NB4 (cell line): ENCODE results near the gene CYP46A1.
A peak's percentile ranks its signal among the peaks of the same experiment; 100 is the strongest.
"Not testable (repeated sequence)": the region's sequence is repeated elsewhere in the genome, so short reads cannot be mapped to it uniquely, and the experiment has no call there.

Experiments used
- DNase-seq: peaks from one replicate; pipeline ENCODE4 v3.0.0; 2010; ENCODE audit warnings: low read depth
- H3K4me3 ChIP-seq: one replicate; pipeline ENCODE4 v1.5.1; 2011; ENCODE audit warnings: mild to moderate bottlenecking, low read depth, low read length, moderate library complexity
- MYC ChIP-seq: IDR thresholded peaks from 2 replicates; pipeline ENCODE4 v1.6.1; 2011; ENCODE audit warnings: low read depth, low read length
- POLR2A ChIP-seq: IDR thresholded peaks from 2 replicates; pipeline ENCODE4 v1.6.1; 2011; ENCODE audit warnings: mild to moderate bottlenecking; ENCODE audit not compliant: insufficient read length; ENCODE audit errors: extremely low read depth
- TF ChIP-seq, protein P1 (sequence below): IDR thresholded peaks from one replicate; pipeline ENCODE4 v1.5.1; 2012; ENCODE audit warnings: low read depth, low read length
- TF ChIP-seq, protein P2 (sequence below): IDR thresholded peaks from 2 replicates; pipeline ENCODE4 v1.6.1; 2011; ENCODE audit warnings: low read depth, low read length

CYP46A1 gene

DNA sequence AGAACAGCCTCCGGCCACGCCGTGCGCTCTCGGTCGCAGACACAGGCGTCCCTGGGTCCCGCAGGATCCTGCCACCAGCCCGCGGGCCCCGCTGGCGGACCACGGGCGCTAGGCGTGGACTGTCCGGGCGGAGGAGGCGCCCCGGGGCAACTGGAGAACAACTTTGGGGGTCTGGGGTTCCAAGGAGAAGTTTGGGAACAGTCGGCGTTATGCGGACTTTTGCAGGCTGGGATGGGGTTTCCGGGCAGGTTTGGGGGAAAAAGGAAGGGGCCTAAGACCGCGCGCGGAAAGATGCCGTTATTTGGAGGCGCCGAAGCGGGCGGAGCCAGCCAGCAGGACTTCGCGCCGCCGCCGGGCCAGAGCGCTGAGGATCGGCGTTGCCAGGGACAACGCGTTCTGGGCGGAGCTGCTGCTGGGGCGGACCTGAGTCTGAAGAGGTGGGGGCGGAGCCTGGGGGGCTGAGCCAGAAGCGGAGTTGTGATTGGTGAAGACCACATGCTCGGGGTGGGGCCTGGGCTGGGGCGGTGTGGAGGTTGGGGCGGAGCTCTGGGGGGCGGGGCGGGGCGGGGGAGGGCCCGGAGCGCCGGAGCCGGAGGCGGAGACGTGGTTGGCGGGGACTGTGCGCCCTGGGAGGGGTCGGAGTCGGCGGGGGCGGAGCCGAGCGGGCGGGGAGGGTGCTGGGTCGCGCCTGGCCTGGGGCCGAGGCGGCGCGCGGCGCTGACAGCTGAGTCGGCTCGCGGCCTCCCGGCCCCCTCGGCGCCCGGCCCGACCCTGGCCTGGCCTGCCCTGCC is at the start of gene CYP46A1:
TSS of gene CYP46A1 (plus strand) at position 680 of the 791 bp plus-strand sequence. CDS start 120 bp downstream, outside the sequence.
- TF ChIP-seq POLR2A = peak; percentile 62
- TF ChIP-seq, protein P1, sequence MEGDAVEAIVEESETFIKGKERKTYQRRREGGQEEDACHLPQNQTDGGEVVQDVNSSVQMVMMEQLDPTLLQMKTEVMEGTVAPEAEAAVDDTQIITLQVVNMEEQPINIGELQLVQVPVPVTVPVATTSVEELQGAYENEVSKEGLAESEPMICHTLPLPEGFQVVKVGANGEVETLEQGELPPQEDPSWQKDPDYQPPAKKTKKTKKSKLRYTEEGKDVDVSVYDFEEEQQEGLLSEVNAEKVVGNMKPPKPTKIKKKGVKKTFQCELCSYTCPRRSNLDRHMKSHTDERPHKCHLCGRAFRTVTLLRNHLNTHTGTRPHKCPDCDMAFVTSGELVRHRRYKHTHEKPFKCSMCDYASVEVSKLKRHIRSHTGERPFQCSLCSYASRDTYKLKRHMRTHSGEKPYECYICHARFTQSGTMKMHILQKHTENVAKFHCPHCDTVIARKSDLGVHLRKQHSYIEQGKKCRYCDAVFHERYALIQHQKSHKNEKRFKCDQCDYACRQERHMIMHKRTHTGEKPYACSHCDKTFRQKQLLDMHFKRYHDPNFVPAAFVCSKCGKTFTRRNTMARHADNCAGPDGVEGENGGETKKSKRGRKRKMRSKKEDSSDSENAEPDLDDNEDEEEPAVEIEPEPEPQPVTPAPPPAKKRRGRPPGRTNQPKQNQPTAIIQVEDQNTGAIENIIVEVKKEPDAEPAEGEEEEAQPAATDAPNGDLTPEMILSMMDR = no peak
- peak; percentile 45 for TF ChIP-seq MYC
- TF ChIP-seq, protein P2, sequence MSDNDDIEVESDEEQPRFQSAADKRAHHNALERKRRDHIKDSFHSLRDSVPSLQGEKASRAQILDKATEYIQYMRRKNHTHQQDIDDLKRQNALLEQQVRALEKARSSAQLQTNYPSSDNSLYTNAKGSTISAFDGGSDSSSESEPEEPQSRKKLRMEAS = peak; percentile 58
- peak within 1 kb of the TSS; percentile 67 for H3K4me3 ChIP-seq
- DNase-seq = peak; percentile 98

DNA sequence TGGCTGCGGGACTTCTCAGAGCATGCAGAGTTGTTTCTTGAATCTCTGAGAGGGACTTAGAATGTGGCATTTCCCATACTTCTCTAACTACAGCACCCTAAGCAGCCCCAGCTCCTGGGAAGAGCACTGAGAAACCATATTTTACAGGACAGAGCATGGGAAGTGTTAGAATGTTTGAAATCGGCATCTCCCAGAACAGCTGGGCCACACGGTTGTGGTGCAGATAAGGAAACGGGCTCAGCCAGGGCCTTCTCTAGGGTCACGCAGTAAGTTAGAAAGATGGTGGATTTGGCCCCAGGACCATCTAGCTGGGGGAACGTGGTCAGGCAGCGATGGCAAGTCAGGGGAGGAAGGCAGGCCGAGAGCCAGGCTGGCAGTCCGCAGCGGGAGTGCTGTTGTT is 49.7 kb upstream of the CYP46A1 start:
- TF ChIP-seq MYC (no peak), POLR2A (no peak)
- TF ChIP-seq, protein P1 = no peak
- TF ChIP-seq, protein P2 = no peak
- DNase-seq = no peak
- H3K4me3 ChIP-seq = no peak overlapping the region

DNA sequence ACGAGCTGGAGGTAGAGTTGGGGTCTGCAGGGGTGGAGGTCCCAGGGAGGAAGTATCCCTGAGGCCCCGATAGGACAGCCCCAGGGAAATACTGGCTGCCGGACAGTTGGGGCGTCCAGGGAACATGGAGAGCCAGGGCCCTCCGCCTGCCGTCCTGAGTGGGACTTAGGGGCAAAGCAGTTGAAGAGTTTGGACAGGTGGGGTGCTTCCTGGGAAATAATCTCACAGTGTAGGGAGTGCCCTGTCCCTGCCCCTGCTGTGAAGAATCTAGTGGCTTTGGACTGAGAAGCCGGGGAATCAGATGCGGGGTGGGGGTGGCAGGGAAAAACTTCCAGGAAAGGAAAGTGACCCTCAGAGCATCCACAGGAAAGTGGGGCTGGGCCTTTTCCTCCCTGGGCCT is 49.0 kb upstream of the CYP46A1 start:
- DNase-seq = no peak
- H3K4me3 ChIP-seq = no peak overlapping the region
- TF ChIP-seq MYC = no peak
- TF ChIP-seq POLR2A = no peak
- TF ChIP-seq, protein P2 = no peak
- TF ChIP-seq, protein P1 = no peak

DNA sequence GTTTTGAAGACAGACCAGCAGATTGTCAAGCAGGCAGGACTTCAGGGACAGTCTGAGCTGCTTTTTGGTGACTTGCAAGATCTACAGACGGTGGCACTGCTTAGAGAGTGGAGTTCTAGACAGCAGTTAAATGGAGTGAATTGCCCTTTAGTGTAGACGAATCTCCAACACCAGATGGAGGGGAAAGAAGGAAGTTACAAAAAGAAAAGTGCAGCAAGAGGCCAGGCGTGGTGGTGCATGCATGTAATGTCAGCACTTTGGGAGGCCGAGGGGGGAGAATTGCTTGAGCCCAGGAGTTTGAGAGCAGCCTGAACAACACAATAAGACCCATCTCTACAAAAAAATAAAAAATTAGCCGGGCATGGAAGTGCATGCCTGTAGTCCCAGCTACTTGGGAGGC is 47.6 kb upstream of the CYP46A1 start:
- peak; percentile 47 for DNase-seq
- H3K4me3 ChIP-seq = no peak overlapping the region
- TF ChIP-seq, protein P1 = no peak
- TF ChIP-seq POLR2A (no peak), MYC (no peak)
- TF ChIP-seq, protein P2 = no peak

DNA sequence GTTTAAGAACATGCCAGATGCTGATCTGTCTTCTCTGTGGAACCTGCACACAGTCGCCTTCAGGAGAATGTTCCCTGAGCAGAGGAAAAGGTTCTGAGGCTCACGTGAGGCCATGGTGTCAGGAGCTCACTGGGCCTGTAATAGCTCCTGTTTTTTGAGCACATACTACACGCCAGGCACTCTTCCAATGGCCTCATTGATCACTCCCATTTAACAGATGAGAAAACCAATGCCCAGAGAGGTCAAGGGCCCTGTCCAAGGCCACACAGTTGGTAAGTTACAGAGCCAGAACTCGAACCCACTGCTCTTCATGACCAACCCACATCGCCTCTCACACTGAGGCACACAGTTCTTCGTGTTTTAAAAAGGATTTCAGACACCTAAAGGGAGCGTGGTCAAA is 46.5 kb upstream of the CYP46A1 start:
- DNase-seq = no peak
- H3K4me3 ChIP-seq = no peak overlapping the region
- TF ChIP-seq, protein P1 = no peak
- TF ChIP-seq MYC (no peak), POLR2A (no peak)
- TF ChIP-seq, protein P2 = no peak

DNA sequence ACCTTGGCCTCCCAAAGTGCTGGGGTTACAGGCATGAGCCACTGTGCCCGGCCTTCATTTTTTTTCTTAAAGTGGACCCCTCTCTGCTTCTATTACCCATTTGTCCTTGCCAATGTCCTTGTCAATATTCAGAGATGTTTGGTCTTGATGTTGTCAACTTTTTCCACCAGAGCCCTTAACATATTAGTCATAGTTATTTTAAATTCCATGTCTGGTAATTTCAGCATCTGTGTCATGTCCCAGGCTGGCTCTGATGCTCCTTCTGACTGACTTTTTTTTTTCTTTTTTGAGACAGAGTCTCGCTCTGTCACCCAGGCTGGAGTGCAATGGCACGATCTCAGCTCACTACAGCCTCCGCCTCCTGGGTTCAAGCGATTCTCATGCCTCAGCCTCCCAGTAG is 41.3 kb upstream of the CYP46A1 start:
- not testable (repeated sequence) for H3K4me3 ChIP-seq, DNase-seq
